Right cardiac atrium (tissue), 5 donors: ENCODE results near the gene RNASE3. TPM values are rescaled to one million over a fixed set of nuclear protein-coding genes. Genes with fewer than 3 reads are reported as not detected.
"Not testable (repeated sequence)": the region's sequence is repeated elsewhere in the genome, so short reads cannot be mapped to it uniquely, and the experiment has no call there.

Source experiments
- ATAC-seq, 2 donors: fragments of 200-7000 bp; cut with Tn5 transposase; one replicate each; pipeline versions ENCODE4 v1.8.0 to v1.9.1; 2020; ENCODE audit warnings: moderate library complexity in 2 of 2, mild to moderate bottlenecking in 1 of 2
- DNase-seq, 3 donors: peaks; one replicate each; pipeline ENCODE4 v3.0.0-alpha.2; 2020
- H3K27ac ChIP-seq: one replicate; pipeline ENCODE4 v1.5.1; 2013; ENCODE audit warnings: mild to moderate bottlenecking, low read length, control low read depth, moderate library complexity
- H3K27me3 ChIP-seq: one replicate; pipeline ENCODE4 v1.6.1; 2013; ENCODE audit not compliant: control insufficient read depth, insufficient read depth
- H3K4me1 ChIP-seq: one replicate; pipeline ENCODE4 v1.6.1; 2013; ENCODE audit warnings: low read length; ENCODE audit not compliant: control insufficient read depth, insufficient read depth
- H3K4me3 ChIP-seq: one replicate; pipeline ENCODE4 v1.5.1; 2013; ENCODE audit warnings: low read length, control low read depth
- H3K9me3 ChIP-seq: one replicate; pipeline ENCODE4 v1.6.1; 2013; ENCODE audit warnings: low read length; ENCODE audit not compliant: control insufficient read depth
- WGBS: extraction: QIAGEN DNeasy Blood & Tissue Kit; methylation state at CpG from one replicate; pipeline ENCODE4 v1.1.7; 2013; 5-methylcytosine and 5-hydroxymethylcytosine counted together
- intact Hi-C, 4 donors: fragments of 100-400 bp; cut with DNase I; formaldehyde crosslinking; loops; one replicate each; pipeline versions ENCODE4 v1.11.0 to v1.14.0; 2022 to 2023
- polyA plus RNA-seq: library from polyadenylated mRNA; stranded (reverse); fragments of 200-250 nt; gene quantifications from one replicate; pipeline ENCODE4 v1.2.3, GENCODE V29; 2013
- total RNA-seq, 4 donors: library from RNA; stranded (reverse); fragmentation: NEBNext Ultra II Directional; extraction: Animal tissue kit (Norgen Biotek cat#: 25700); gene quantifications; one replicate each; pipeline ENCODE4 v1.2.1, GENCODE V29; 2021
- donor health status: healthy with polysubstance abuse.
- donor health status: DM: no; HTN: yes; CAD: no.
- donor health status: DM: no; HTN: no; CAD: no.
- donor health status: DM: no; HTN: yes; CAD: no; lungs with severe emphysema.
- donor health status: DM: yes; HTN: yes; CAD: no.

RNASE3 gene
- total and polyA plus RNA-seq, 5 donors = 0.14 to 0.69 TPM; not detected in 3

DNA sequence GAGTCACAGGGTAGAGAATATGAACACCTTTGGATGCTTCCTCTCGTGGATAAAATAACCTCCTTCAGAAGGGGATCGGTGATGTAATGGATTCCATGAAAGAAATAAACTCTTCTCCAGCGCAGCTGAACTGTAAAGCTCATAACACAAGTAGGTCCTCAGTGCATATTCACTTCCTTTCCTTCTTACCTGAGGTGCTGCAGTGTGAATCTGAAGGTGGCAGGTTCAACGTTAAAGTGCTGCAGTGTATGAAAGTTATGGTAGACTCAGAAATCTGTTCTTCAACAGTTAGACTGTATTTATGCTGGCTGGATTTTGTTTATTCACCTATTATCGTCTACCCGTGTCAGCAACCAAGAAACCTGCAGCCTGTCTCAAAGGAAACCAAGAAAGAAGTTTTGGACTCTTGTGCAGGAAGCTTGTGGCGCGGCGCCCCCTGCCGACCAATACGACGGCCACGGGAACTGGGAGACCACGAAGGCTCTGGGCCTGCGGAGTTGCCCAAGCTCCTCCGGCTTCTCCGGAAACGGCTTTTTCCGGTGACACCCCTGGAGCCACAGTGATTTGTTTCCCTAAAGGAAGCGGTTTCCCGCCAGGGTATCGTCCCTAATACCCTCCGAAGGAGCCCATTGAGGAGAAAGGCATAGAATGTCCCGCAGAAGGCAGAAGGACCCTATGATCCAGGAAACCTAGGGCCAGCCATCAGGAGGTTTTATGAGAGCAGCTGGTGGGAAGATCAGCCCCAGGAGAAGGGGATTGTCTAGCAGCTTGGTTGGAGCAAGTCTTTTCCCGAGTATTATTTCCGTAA, 17.6 kb upstream of the RNASE3 start:
- intact Hi-C loops = loop anchor here in 1 of 4 donors (10.0 kb wide), 1 partner anchor 91 kb away; no protein-coding TSS in a partner anchor
- WGBS = 16% methylated on average over 26 of the region's 26 CpGs
- ATAC-seq (peak; percentile 97 to 99), DNase-seq (peak; percentile 91 to 96 (median 96))
- Histone ChIP-seq H3K27me3 (no peaks in the 10 kb centered on the region), H3K4me3 (peak overlapping the region; percentile 30), H3K27ac (no peak overlapping the region), H3K4me1 (no peaks in the 10 kb centered on the region), H3K9me3 (no peaks in the 10 kb centered on the region)

DNA sequence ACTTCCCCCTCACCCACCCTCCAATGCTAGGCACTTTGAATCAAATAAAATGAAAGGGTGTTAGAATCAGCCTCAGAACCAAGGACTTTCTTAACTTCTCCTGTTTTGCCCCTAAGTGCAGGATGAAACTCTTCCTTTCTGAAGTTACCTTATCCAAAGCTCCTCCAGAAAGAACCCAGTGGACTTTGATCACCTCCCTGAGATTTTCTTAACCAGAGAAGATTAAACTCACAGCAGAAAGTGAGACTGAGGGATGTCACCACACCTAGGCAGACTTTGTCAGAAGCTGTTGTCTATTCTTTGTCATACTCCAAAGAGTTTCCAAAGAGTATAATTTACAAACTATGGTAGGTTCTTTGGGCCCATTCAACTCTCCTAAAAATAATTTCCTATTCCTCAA, 14.2 kb upstream of the RNASE3 start:
- no peaks in the 10 kb centered on the region for H3K27me3 ChIP-seq
- intact Hi-C loops = loop anchor here in 1 of 4 donors (10.0 kb wide), 1 partner anchor 88 kb away; no protein-coding TSS in a partner anchor
- no peak overlapping the region for H3K27ac ChIP-seq
- H3K4me3 ChIP-seq = no peak overlapping the region
- ATAC-seq (no peak), DNase-seq (no peak)
- no peaks in the 10 kb centered on the region for H3K4me1 ChIP-seq
- H3K9me3 ChIP-seq = no peaks in the 10 kb centered on the region

DNA sequence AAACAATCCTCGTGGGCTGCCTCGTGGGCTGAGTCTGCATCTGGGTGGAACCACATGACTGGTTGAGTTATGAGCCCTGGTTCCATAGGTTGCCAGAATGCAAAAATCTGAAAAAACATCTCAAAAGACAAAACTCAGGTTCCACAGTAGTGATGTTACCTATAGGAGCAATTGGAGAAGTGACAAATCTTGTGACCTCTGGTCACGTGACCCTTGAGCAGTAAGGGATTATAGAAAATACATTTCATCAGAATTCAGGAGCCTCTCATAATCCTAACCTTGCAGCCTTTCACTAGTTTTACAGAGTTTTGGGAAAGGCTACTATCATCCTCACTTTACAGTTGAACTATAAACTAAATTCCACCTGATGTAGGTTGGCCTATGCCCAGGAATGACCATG, 12.5 kb upstream of the RNASE3 start:
- no peaks in the 10 kb centered on the region for H3K4me1 ChIP-seq
- H3K27ac ChIP-seq = no peak overlapping the region
- H3K9me3 ChIP-seq = no peaks in the 10 kb centered on the region
- DNase-seq (no peak), ATAC-seq (no peak)
- no peaks in the 10 kb centered on the region for H3K27me3 ChIP-seq
- intact Hi-C loops = loop anchor here in 1 of 4 donors (10.0 kb wide), 1 partner anchor 86 kb away; no protein-coding TSS in a partner anchor
- no peak overlapping the region for H3K4me3 ChIP-seq
- 80% methylated on average over 3 of the region's 3 CpGs for WGBS

DNA sequence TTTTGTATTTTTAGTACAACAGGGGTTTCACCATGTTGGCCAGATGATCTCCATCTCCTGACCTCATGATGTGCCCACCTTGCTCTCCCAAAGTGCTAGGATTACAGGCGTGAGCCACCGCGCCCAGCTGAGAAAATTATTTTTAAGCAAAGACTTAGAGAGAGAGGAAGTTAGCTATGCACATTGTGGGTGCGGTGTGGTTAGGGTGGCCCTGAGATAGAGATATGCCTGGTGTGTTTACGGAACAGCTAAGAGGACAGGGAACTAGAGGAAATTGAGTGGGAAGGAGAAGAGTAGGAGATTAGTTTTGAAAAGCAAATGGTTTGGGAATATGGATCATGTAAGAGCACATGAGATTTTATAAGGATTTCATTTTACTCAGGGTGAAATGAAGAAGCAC, 10.0 kb upstream of the RNASE3 start:
- H3K9me3 ChIP-seq, ATAC-seq, H3K27ac ChIP-seq, H3K4me3 ChIP-seq, intact Hi-C loops, DNase-seq, H3K4me1 ChIP-seq, H3K27me3 ChIP-seq: not testable (repeated sequence)
- 64% methylated on average over 5 of the region's 5 CpGs for WGBS

DNA sequence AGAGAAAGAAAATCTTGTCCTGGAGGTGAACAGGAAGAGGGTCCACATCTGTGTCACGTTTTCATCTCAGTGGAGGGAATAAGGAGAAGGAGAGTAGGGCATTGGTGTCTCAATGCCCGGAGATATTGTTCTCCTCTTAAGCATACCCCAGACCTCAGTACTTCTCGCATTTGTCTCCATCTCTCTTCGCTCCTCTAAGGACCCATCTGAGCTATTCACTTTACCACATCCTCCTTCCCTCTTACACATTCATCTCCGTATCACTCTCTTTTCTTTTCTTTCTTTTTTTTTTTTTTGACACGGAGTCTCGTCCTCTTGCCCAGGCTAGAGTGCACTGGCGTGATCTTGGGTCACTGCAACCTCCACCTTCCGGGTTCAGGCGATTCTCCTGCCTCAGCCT, 8.4 kb upstream of the RNASE3 start:
- H3K4me3 ChIP-seq, DNase-seq, H3K4me1 ChIP-seq, H3K27me3 ChIP-seq, ATAC-seq, H3K9me3 ChIP-seq, intact Hi-C loops, H3K27ac ChIP-seq: not testable (repeated sequence)
- no CpG with 5 or more reads among the region's 10 CpGs for WGBS

DNA sequence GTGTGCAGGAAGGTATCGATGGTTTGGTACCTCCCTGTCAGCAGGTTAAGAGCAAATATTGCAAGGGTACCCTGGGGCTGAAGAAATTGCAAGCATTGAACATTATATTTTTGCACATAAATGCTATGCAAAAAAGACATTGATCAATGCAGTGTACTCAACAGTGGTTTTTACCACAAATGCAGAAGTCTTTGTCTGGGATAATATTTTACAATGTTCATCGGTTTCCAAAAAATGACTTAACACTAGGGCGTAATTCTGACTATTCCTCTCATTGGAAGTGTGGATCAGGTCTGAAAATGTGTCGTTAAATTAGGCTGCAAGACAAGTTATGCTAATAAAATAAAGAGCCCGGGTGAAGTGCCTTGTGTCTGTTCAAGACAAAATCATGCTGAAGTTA, 2.8 kb upstream of the RNASE3 start:
- DNase-seq, ATAC-seq, H3K9me3 ChIP-seq, H3K27me3 ChIP-seq, H3K4me1 ChIP-seq, H3K4me3 ChIP-seq, H3K27ac ChIP-seq, intact Hi-C loops: not testable (repeated sequence)
- 83% methylated on average over 5 of the region's 5 CpGs for WGBS

DNA sequence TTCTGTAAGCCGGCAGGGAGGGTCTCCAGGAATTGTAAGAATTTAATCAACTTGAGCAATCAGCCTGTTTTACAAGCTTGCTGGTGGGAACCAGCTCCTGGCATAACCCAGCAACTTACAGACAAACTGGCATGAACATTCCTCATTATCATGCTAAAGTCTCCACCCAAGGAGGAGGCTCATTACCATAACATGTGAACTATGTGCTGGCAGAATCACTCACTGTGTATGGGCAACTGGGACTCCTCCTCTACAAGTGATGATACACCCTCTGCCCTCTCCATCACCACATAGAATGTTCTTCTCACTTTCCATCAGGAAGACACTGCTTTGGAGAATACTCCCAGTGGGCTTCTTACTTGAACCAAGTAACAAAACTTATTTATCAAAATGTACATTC, 4.1 kb downstream of the RNASE3 start:
- H3K27me3 ChIP-seq, DNase-seq, intact Hi-C loops, H3K27ac ChIP-seq, H3K4me1 ChIP-seq, H3K4me3 ChIP-seq, H3K9me3 ChIP-seq, ATAC-seq: not testable (repeated sequence)
- WGBS = 43% methylated on average over 1 of the region's 1 CpG

DNA sequence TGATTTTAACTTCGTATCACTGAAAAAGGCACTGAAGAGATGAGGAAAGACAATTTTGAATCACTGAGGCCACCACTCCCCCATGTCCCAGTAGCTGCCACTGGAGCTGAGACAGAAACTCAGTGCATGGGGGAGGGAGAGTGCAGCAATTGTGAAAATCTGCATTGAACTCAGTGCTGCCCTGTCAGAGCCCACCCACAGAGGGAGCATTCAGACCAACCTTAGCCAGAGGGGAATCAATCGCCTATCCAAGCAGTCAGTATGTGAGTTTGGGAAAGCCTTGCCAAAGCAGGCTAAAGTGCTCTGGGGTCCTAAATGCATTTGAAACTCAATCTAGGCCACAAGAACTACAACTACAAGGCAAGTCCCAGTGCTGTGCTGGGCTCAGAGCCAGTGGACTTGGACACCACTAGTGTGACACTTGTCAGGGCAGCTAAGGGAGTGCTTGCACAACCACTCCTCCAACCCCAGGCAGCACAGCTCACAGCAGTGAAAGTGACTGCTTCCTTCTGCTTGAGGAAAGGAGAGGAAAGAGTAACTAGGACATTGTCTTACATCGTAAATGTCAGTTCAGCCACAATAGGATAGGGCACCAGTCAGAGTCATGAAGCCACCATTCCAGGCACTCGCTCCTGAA, 13.3 kb downstream of the RNASE3 start:
- Histone ChIP-seq H3K27me3 (no peaks in the 10 kb centered on the region), H3K4me1 (no peaks in the 10 kb centered on the region), H3K4me3 (no peak overlapping the region), H3K27ac (no peak overlapping the region), H3K9me3 (no peaks in the 10 kb centered on the region)
- intact Hi-C loops = no loop called here
- 68% methylated on average over 4 of the region's 4 CpGs for WGBS
- DNase-seq = peak in 1 of 3 donors; percentile 52
- ATAC-seq = no peak

DNA sequence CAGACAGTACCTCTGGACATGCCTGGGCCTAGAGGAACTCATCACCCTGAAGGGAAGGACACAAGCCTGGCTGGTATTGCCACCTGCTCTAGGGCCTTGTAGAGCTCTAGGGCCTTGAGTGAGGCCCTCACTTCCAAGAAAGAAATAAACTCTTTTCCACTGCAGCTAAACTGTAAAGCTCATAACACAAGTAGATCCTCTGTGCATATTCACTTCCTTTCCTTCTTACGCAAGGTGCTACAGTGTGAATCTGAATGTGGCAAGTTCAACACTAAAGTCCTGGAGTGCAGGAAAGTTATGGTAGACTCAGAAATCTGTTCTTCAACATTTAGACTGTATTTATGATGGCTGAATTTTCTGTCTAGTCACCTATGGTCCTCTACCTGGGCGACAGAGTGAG, 14.5 kb downstream of the RNASE3 start:
- no peak for ATAC-seq
- intact Hi-C loops = no loop called here
- Histone ChIP-seq H3K27ac (no peak overlapping the region), H3K4me3 (no peak overlapping the region), H3K27me3 (no peaks in the 10 kb centered on the region), H3K4me1 (no peaks in the 10 kb centered on the region), H3K9me3 (no peaks in the 10 kb centered on the region)
- 78% methylated on average over 2 of the region's 2 CpGs for WGBS
- DNase-seq = no peak

DNA sequence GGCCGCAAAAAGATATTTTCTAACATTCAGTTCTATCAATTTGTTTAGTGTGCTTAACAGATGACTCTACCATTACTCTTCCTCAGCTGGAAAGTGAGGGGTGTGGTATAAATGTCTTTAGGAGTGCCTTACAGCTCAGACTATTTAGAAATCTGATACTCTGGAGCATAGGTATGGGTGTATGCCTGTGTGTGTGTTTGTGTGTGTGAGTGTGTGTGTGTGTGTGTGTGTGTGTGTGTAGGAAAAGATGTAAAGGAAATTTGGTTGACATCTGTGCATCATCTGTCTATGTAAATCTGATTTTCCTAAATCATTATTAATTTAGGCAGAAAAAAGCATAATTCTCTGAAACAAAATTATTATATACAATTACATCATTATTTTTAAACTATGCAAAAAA, 16.0 kb downstream of the RNASE3 start:
- no peak for ATAC-seq
- intact Hi-C loops = no loop called here

DNA sequence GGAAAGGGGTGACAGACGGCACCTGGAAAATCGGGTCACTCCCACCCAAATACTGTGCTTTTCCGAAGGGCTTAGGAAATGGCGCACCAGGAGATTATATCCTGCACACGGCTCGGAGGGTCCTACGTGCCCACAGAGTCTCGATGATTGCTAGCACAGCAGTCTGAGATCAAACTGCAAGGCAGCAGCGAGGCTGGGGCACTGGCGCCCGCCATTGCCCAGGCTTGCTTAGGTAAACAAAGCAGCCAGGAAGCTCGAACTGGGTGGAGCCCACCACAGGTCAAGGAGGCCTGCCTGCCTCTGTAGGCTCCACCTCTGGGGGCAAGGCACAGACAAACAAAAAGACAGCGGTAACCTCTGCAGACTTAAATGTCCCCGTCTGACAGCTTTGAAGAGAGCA, 19.6 kb downstream of the RNASE3 start:
- H3K9me3 ChIP-seq, DNase-seq, ATAC-seq, intact Hi-C loops, H3K27me3 ChIP-seq, H3K27ac ChIP-seq, H3K4me1 ChIP-seq, H3K4me3 ChIP-seq: not testable (repeated sequence)
- 80% methylated on average over 14 of the region's 14 CpGs for WGBS

More for the DNA sequence above, 16.0 kb downstream of the RNASE3 start:
- Histone ChIP-seq H3K27me3 (no peaks in the 10 kb centered on the region), H3K9me3 (no peaks in the 10 kb centered on the region), H3K4me3 (no peak overlapping the region), H3K27ac (no peak overlapping the region), H3K4me1 (no peaks in the 10 kb centered on the region)
- WGBS = 92% methylated on average over 1 of the region's 1 CpG
- DNase-seq = no peak
